ENCODE data around the gene SCD. TPM values are rescaled to one million over a fixed set of nuclear protein-coding genes. Genes with fewer than 3 reads are reported as not detected.

Gene SCD
- total and polyA plus RNA-seq, 2 donors (not counting 1 experiment from before 2014, with no cell fraction given), result 0.89 to 5.1 TPM

DNA sequence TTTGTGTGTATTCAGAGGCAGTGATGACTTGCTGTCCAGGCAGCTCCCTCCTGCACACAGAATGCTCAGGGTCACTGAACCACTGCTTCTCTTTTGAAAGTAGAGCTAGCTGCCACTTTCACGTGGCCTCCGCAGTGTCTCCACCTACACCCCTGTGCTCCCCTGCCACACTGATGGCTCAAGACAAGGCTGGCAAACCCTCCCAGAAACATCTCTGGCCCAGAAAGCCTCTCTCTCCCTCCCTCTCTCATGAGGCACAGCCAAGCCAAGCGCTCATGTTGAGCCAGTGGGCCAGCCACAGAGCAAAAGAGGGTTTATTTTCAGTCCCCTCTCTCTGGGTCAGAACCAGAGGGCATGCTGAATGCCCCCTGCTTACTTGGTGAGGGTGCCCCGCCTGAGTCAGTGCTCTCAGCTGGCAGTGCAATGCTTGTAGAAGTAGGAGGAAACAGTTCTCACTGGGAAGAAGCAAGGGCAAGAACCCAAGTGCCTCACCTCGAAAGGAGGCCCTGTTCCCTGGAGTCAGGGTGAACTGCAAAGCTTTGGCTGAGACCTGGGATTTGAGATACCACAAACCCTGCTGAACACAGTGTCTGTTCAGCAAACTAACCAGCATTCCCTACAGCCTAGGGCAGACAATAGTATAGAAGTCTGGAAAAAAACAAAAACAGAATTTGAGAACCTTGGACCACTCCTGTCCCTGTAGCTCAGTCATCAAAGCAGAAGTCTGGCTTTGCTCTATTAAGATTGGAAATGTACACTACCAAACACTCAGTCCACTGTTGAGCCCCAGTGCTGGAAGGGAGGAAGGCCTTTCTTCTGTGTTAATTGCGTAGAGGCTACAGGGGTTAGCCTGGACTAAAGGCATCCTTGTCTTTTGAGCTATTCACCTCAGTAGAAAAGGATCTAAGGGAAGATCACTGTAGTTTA is 15.8 kb downstream of the SCD start:
- Histone ChIP-seq H3K27me3 (replicated peaks in 1 of 4; ENCODE audit: control extremely low read depth in 1 of 4, control insufficient read depth in 3 of 4, insufficient read depth in 4 of 4, low read length in 3 of 4) (no peaks in the 10 kb centered on the region), H3K4me3 (ENCODE audit: control extremely low read depth in 1 of 5, extremely low read depth in 1 of 5, insufficient read depth in 1 of 5, low read depth in 2 of 5, low read length in 4 of 5) (no peak overlapping the region), H3K9ac (ENCODE audit: low read length) (no peak overlapping the region), H3K36me3 (replicated peaks in 1 of 2; ENCODE audit: control extremely low read depth in 1 of 2, control insufficient read depth in 1 of 2, extremely low read depth in 1 of 2, insufficient read depth in 2 of 2, low read length in 1 of 2) (peaks cover 0 to 1% of the 10 kb centered on the region in 2 experiments), H3K4me1 (ENCODE audit: control insufficient read depth in 2 of 2, insufficient read depth in 2 of 2, low read length in 2 of 2) (peaks cover 0 to 4% of the 10 kb centered on the region in 2 donors), H3K4me2 (replicated peaks; ENCODE audit: low read depth, low read length, poor library complexity, severe bottlenecking) (no peak overlapping the region), H4K20me1 (ENCODE audit: control insufficient read depth, insufficient read depth, low read length, poor library complexity, severe bottlenecking) (no peaks in the 10 kb centered on the region), H3K79me2 (ENCODE audit: control insufficient read depth, insufficient read depth, low read length) (no peaks in the 10 kb centered on the region), H3K9me3 (ENCODE audit: control extremely low read depth in 1 of 3, control insufficient read depth in 2 of 3, insufficient read depth in 1 of 3, low read length in 2 of 3) (no peaks in the 10 kb centered on the region), H3K27ac (ENCODE audit: low read length in 2 of 2) (no peak overlapping the region), H2AFZ (ENCODE audit: insufficient read depth, low read depth, low read length, poor library complexity, severe bottlenecking) (no peak overlapping the region)
- DNase-seq (no peak), ATAC-seq (ENCODE audit: low read depth) (no peak)
- CTCF ChIA-PET, result no interaction called here
- TF ChIP-seq, protein P1, sequence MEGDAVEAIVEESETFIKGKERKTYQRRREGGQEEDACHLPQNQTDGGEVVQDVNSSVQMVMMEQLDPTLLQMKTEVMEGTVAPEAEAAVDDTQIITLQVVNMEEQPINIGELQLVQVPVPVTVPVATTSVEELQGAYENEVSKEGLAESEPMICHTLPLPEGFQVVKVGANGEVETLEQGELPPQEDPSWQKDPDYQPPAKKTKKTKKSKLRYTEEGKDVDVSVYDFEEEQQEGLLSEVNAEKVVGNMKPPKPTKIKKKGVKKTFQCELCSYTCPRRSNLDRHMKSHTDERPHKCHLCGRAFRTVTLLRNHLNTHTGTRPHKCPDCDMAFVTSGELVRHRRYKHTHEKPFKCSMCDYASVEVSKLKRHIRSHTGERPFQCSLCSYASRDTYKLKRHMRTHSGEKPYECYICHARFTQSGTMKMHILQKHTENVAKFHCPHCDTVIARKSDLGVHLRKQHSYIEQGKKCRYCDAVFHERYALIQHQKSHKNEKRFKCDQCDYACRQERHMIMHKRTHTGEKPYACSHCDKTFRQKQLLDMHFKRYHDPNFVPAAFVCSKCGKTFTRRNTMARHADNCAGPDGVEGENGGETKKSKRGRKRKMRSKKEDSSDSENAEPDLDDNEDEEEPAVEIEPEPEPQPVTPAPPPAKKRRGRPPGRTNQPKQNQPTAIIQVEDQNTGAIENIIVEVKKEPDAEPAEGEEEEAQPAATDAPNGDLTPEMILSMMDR (IDR thresholded peaks at IDR 0.05), result no peak
- no peak for TF ChIP-seq EZH2 (IDR thresholded peaks at IDR 0.05; ENCODE audit: borderline replicate concordance, insufficient read depth, low read depth, low read length, poor library complexity, severe bottlenecking)
- peaks cover 5% of the 10 kb centered on the region for H3K4me1 Mint-ChIP-seq
- H3K27ac Mint-ChIP-seq, result no peak overlapping the region
- WGBS (ENCODE audit: insufficient coverage), result 88% methylated on average over 6 of the region's 6 CpGs
- H3K9me3 Mint-ChIP-seq (ENCODE audit: insufficient read depth), result no peaks in the 10 kb centered on the region
- no peak overlapping the region for H3K4me3 Mint-ChIP-seq
- peaks cover 13% of the 10 kb centered on the region for H3K27me3 Mint-ChIP-seq
- POLR2A ChIA-PET, result no interaction called here
- intact Hi-C loops (cut with micrococcal nuclease), result no loop called here

DNA sequence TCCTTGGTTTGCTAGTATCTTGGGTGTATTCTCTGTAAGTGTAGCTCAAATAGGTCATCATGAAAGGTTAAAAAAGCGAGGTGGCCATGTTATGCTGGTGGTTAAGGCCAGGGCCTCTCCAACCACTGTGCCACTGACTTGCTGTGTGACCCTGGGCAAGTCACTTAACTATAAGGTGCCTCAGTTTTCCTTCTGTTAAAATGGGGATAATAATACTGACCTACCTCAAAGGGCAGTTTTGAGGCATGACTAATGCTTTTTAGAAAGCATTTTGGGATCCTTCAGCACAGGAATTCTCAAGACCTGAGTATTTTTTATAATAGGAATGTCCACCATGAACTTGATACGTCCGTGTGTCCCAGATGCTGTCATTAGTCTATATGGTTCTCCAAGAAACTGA is 17.1 kb downstream of the SCD start:
- intact Hi-C loops (cut with micrococcal nuclease), result no loop called here
- ATAC-seq (ENCODE audit: low read depth) (no peak), DNase-seq (no peak)
- TF ChIP-seq, protein P1 (IDR thresholded peaks at IDR 0.05), result no peak
- no peak for TF ChIP-seq EZH2 (IDR thresholded peaks at IDR 0.05; ENCODE audit: borderline replicate concordance, insufficient read depth, low read depth, low read length, poor library complexity, severe bottlenecking)
- Histone ChIP-seq H3K36me3 (replicated peaks in 1 of 2; ENCODE audit: control extremely low read depth in 1 of 2, control insufficient read depth in 1 of 2, extremely low read depth in 1 of 2, insufficient read depth in 2 of 2, low read length in 1 of 2) (no peaks in the 10 kb centered on the region), H3K27ac (ENCODE audit: low read length in 2 of 2) (no peak overlapping the region), H3K4me2 (replicated peaks; ENCODE audit: low read depth, low read length, poor library complexity, severe bottlenecking) (no peak overlapping the region), H3K79me2 (ENCODE audit: control insufficient read depth, insufficient read depth, low read length) (no peaks in the 10 kb centered on the region), H3K9ac (ENCODE audit: low read length) (no peak overlapping the region), H3K9me3 (ENCODE audit: control extremely low read depth in 1 of 3, control insufficient read depth in 2 of 3, insufficient read depth in 1 of 3, low read length in 2 of 3) (no peaks in the 10 kb centered on the region), H2AFZ (ENCODE audit: insufficient read depth, low read depth, low read length, poor library complexity, severe bottlenecking) (no peak overlapping the region), H4K20me1 (ENCODE audit: control insufficient read depth, insufficient read depth, low read length, poor library complexity, severe bottlenecking) (no peaks in the 10 kb centered on the region), H3K4me3 (ENCODE audit: control extremely low read depth in 1 of 5, extremely low read depth in 1 of 5, insufficient read depth in 1 of 5, low read depth in 2 of 5, low read length in 4 of 5) (no peak overlapping the region), H3K27me3 (replicated peaks in 1 of 4; ENCODE audit: control extremely low read depth in 1 of 4, control insufficient read depth in 3 of 4, insufficient read depth in 4 of 4, low read length in 3 of 4) (no peaks in the 10 kb centered on the region), H3K4me1 (ENCODE audit: control insufficient read depth in 2 of 2, insufficient read depth in 2 of 2, low read length in 2 of 2) (peaks cover 0 to 4% of the 10 kb centered on the region in 2 donors)
- ChIA-PET CTCF (interaction anchor here (0.7 to 1.1 kb wide), 2 partner anchors 22 to 139 kb away, joined by 3 to 4 read pairs; no protein-coding TSS in a partner anchor), POLR2A (no interaction called here)
- no peaks in the 10 kb centered on the region for H3K9me3 Mint-ChIP-seq (ENCODE audit: insufficient read depth)
- no peak overlapping the region for H3K27ac Mint-ChIP-seq
- WGBS (ENCODE audit: insufficient coverage), result 94% methylated on average over 2 of the region's 3 CpGs
- peaks cover 13% of the 10 kb centered on the region for H3K27me3 Mint-ChIP-seq
- H3K4me3 Mint-ChIP-seq, result no peak overlapping the region
- H3K4me1 Mint-ChIP-seq, result peaks cover 5% of the 10 kb centered on the region

All from B cell (primary cell).